Tibial artery (tissue), 4 donors: Measurements from ENCODE around the gene BMAL1.
"Not testable (repeated sequence)": the region's sequence is repeated elsewhere in the genome, so short reads cannot be mapped to it uniquely, and the experiment has no call there.

Source experiments
- DNase-seq, 2 donors: peaks; one replicate each; pipeline ENCODE4 v3.0.0-alpha.2; 2019
- H3K27ac ChIP-seq, 2 donors: fragments of 200-600 bp; sonication (generic) in 1 of 2; 1 replicate in 1 of 2; 2 replicates in 1 of 2; pipeline ENCODE4 v1.5.1; 2018 to 2019; ENCODE audit warnings: mild to moderate bottlenecking in 1 of 2
- H3K27me3 ChIP-seq, 2 donors: fragments of 200-600 bp; sonication (generic) in 1 of 2; one replicate each; pipeline versions ENCODE4 v1.5.1 to v1.6.0; 2016 to 2019
- H3K36me3 ChIP-seq, 3 donors: fragments of 200-600 bp; sonication (generic) in 2 of 3; one replicate each; pipeline ENCODE4 v1.5.1; 2016 to 2019; ENCODE audit warnings: mild to moderate bottlenecking in 2 of 3
- H3K4me1 ChIP-seq, 4 donors: fragments of 200-600 bp; sonication (generic) in 2 of 4; 1 replicate in 3 of 4; 2 replicates in 1 of 4; pipeline ENCODE4 v1.5.1; 2016 to 2019
- H3K4me3 ChIP-seq, 2 donors: fragments of 200-600 bp; sonication (generic) in 1 of 2; 1 replicate in 1 of 2; 2 replicates in 1 of 2; pipeline ENCODE4 v1.5.1; 2018 to 2019; ENCODE audit warnings: mild to moderate bottlenecking in 2 of 2
- H3K9me3 ChIP-seq, 3 donors: fragments of 200-600 bp; sonication (generic) in 1 of 3; one replicate each; pipeline ENCODE4 v1.5.1; 2016 to 2019
- intact Hi-C: fragments of 100-400 bp; cut with DNase I; formaldehyde crosslinking; loops from one replicate; pipeline ENCODE4 v1.15.0; 2023; ENCODE audit warnings: low total_unique reads
- TF ChIP-seq, protein P1 (sequence below), 2 experiments: fragments of 200-600 bp in 1 of 2; fragments of 450-650 bp in 1 of 2; IDR thresholded peaks; one replicate each; pipeline ENCODE4 v1.5.1; 2017 to 2019; ENCODE audit warnings: antibody characterized with exemption in 2 of 2, mild to moderate bottlenecking in 1 of 2, moderate library complexity in 1 of 2

The BMAL1 gene

DNA sequence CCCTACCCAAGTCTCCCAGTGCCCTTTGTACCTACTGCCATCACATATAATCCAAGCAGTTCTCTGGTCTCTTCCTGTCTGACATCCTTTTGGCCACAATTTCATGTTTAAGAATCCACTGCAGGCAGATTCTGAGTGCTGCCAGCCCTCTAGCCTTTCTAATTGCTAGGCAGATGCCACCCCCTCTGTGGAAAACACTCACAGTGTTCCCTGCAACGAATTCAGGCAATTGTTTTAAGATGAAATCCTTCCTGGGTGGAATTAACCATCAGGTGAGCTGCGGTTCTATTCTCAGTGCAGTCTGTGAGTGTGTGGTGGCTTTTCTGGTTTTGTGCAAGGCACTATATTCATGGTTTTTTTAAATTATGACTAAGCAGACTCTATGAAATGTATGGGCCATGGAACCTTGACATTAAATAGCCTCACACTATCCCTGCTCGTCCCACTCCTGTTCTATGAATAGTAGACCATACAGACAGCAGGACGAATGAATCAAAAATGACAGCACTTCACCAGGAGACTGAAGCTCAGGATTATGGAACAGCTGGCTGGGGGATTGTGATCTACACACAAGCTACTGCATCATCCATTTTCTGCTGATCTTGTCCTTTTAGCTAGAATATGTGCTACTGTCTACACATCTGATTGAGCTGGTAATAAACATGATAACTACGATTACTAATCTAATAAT, 29.8 kb upstream of the BMAL1 start:
- Histone ChIP-seq H3K27ac (no peak overlapping the region), H3K4me3 (no peak overlapping the region), H3K36me3 (no peaks in the 10 kb centered on the region), H3K27me3 (peaks cover 0 to 3% of the 10 kb centered on the region in 2 donors), H3K9me3 (no peaks in the 10 kb centered on the region), H3K4me1 (no peaks in the 10 kb centered on the region)
- intact Hi-C loops, result no loop called here
- TF ChIP-seq, protein P1, sequence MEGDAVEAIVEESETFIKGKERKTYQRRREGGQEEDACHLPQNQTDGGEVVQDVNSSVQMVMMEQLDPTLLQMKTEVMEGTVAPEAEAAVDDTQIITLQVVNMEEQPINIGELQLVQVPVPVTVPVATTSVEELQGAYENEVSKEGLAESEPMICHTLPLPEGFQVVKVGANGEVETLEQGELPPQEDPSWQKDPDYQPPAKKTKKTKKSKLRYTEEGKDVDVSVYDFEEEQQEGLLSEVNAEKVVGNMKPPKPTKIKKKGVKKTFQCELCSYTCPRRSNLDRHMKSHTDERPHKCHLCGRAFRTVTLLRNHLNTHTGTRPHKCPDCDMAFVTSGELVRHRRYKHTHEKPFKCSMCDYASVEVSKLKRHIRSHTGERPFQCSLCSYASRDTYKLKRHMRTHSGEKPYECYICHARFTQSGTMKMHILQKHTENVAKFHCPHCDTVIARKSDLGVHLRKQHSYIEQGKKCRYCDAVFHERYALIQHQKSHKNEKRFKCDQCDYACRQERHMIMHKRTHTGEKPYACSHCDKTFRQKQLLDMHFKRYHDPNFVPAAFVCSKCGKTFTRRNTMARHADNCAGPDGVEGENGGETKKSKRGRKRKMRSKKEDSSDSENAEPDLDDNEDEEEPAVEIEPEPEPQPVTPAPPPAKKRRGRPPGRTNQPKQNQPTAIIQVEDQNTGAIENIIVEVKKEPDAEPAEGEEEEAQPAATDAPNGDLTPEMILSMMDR (IDR thresholded peaks at IDR 0.05), result no peak
- DNase-seq, result no peak

DNA sequence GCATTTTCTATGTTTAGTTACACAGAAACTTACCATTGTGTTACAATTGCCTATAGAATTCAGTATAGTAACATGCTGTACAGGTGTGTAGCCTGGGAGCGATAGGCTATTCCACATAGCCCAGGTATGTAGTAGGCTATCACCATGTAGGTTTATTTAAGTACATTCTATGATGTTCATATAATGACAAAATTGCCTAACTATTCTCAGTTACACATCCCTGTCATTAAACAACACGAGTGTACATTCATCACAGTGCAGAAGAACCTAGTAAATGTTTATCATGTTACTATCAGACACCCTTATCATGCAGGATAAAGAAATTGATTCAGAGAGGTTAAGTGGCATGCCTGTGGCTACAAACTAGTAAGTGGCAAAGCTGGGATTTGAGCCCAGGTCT, 28.4 kb upstream of the BMAL1 start:
- intact Hi-C loops, result no loop called here
- H3K36me3 ChIP-seq, result no peaks in the 10 kb centered on the region
- H3K27ac ChIP-seq, result no peak overlapping the region
- no peaks in the 10 kb centered on the region for H3K9me3 ChIP-seq
- H3K4me3 ChIP-seq, result no peak overlapping the region
- H3K27me3 ChIP-seq, result peaks cover 0 to 3% of the 10 kb centered on the region in 2 donors
- no peak for DNase-seq
- no peaks in the 10 kb centered on the region for H3K4me1 ChIP-seq
- TF ChIP-seq, protein P1 (IDR thresholded peaks at IDR 0.05), result no peak

DNA sequence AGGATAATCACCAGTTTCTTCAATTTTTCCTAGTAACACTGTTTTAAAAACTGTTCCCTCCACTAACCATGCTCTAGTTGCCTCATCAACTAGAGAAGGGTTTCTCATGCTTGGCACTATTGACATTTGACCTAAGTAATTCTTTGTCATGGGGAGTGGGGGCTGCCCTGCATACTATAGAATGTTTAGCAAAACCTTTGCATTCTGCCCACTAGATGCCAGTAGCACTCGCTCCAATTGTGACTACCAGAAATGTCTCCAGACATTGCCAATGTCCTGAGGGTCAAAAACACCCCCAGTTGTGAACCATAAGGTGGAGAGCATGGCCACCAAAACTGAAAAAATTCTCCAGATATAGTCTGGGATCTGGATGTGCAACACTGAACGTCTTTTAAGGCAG, 27.6 kb upstream of the BMAL1 start:
- H3K36me3 ChIP-seq, result no peaks in the 10 kb centered on the region
- H3K27ac ChIP-seq, result no peak overlapping the region
- no peaks in the 10 kb centered on the region for H3K4me1 ChIP-seq
- H3K4me3 ChIP-seq, result no peak overlapping the region
- H3K27me3 ChIP-seq, result peaks cover 0 to 3% of the 10 kb centered on the region in 2 donors
- no peak for DNase-seq
- intact Hi-C loops, result no loop called here
- H3K9me3 ChIP-seq, result no peaks in the 10 kb centered on the region
- TF ChIP-seq, protein P1 (IDR thresholded peaks at IDR 0.05), result no peak

DNA sequence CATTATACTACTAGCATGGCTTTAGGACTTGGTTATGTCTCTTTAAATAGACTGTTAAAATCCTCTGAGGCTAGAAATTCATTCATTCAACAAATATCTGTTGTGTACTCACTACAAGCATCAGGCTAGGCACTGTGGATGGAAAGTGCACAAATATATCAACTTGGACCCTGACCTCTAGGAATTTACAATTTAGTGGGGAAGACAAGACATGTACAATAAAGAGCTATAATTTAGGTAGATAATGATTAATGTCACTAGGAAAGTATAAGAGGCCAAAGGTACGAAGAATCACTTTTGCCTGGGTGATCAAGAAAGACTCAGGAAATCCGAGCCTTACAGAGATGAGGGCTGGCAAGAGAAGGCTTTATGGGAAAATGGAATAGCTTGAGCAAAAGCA, 25.6 kb upstream of the BMAL1 start:
- H3K4me3 ChIP-seq, result no peak overlapping the region
- H3K27ac ChIP-seq, result no peak overlapping the region
- no peaks in the 10 kb centered on the region for H3K27me3 ChIP-seq
- no peak for DNase-seq
- TF ChIP-seq, protein P1 (IDR thresholded peaks at IDR 0.05), result no peak
- H3K4me1 ChIP-seq, result no peaks in the 10 kb centered on the region
- no peaks in the 10 kb centered on the region for H3K36me3 ChIP-seq
- no peaks in the 10 kb centered on the region for H3K9me3 ChIP-seq
- intact Hi-C loops, result no loop called here

DNA sequence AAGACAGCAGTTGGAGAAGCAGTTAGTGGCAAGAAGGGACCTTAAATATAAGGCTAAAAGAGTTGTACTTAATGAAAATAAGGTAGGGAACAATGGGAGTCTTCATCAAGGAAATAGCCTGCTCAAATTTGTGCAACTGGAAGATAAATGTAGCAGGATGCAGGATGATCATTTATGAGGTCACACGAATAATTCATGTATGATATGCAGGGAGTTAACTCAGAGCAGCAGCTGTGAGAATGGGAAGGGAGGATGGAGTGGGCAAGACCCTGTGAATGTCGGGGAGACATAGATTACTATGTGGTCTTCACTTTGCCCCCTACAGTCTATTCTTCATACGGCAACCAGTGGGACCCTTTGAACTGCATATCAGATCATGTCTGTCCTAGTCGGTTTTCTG, 25.2 kb upstream of the BMAL1 start:
- no peaks in the 10 kb centered on the region for H3K36me3 ChIP-seq
- H3K4me3 ChIP-seq, result no peak overlapping the region
- TF ChIP-seq, protein P1 (IDR thresholded peaks at IDR 0.05), result no peak
- no peak for DNase-seq
- no peak overlapping the region for H3K27ac ChIP-seq
- H3K9me3 ChIP-seq, result no peaks in the 10 kb centered on the region
- H3K4me1 ChIP-seq, result no peaks in the 10 kb centered on the region
- intact Hi-C loops, result no loop called here
- no peaks in the 10 kb centered on the region for H3K27me3 ChIP-seq

DNA sequence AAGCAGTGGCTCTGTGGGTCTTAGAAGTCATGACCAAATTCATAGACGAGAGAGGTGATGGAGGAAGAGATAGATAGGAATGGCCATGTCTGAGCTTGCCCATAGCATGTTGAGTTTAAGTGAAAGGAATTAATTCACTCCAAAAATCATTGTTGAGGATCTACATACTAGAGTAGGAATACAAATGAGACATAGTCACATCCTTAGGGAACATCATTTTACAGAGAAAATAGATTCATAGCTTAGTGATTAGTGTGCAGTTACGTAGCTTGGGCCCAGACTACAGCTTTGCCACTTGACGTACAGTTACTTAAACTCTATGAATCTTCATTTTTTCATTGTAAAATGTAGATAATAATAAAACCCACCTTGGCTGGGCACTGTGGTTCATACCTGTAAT, 21.4 kb upstream of the BMAL1 start:
- no peak overlapping the region for H3K4me3 ChIP-seq
- no peaks in the 10 kb centered on the region for H3K27me3 ChIP-seq
- no peaks in the 10 kb centered on the region for H3K36me3 ChIP-seq
- peaks cover 0 to 16% (median 13%) of the 10 kb centered on the region in 4 donors for H3K4me1 ChIP-seq
- H3K27ac ChIP-seq, result no peak overlapping the region
- no peaks in the 10 kb centered on the region for H3K9me3 ChIP-seq
- no peak for DNase-seq
- intact Hi-C loops, result no loop called here
- TF ChIP-seq, protein P1 (IDR thresholded peaks at IDR 0.05), result no peak

DNA sequence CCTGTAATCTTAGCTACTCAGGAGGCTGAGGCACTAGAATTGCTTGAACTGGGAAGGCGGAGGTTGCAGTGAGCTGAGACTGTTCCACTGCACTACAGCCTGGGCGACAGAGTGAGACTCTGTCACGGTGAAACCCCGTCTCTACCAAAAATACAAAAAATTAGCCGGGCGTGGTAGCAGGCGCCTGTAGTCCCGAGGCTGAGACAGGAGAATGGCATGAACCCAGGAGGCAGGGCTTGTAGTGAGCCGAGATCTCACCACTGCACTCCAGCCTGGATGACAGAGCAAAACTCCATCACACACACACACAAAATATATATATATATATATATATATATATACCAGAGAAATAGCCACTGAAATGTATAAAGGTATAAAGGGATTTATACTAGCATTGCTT, 19.5 kb upstream of the BMAL1 start:
- H3K27ac ChIP-seq, intact Hi-C loops, H3K36me3 ChIP-seq, H3K9me3 ChIP-seq, H3K4me3 ChIP-seq, DNase-seq, H3K27me3 ChIP-seq: not testable (repeated sequence)
- H3K4me1 ChIP-seq, result peaks cover 0 to 30% (median 22%) of the 10 kb centered on the region in 4 donors
